Astrocyte of the spinal cord (primary cell): ENCODE results near the gene KDELR3.
A peak's percentile ranks its signal among the peaks of the same experiment; 100 is the strongest.

Experiments
- DNase-seq: peaks from one replicate; pipeline ENCODE4 v3.0.0; 2011; ENCODE audit warnings: low read depth, low spot score
- H3K4me3 ChIP-seq: 2 replicates; pipeline ENCODE4 v1.5.1; 2011; ENCODE audit warnings: low read depth, mild to moderate bottlenecking, low read length, moderate library complexity
- CTCF ChIP-seq: IDR thresholded peaks from 2 replicates; pipeline ENCODE4 v1.5.1; 2012; ENCODE audit warnings: low read depth, mild to moderate bottlenecking, low read length, inconsistent platforms
- in situ Hi-C: cut with HindIII; loops from 2 replicates; pipeline ENCODE4 v1.10.0; 2017; ENCODE audit warnings: low sequenced_read_pairs

KDELR3 gene

GRCh38 chr22:38467904-38468442, at the start of gene KDELR3:
TSS of gene KDELR3 (plus strand) at chr22:38468096. CDS start at chr22:38468234, 138 bp downstream.
- peak; percentile 55 for DNase-seq
- in situ Hi-C loops = no loop called here
- peak within 1 kb of the TSS; percentile 88 for H3K4me3 ChIP-seq
- no peak for TF ChIP-seq CTCF

- H3K4me3 ChIP-seq = no peak overlapping the region
- no peak for DNase-seq
- no peak for TF ChIP-seq CTCF
- in situ Hi-C loops = no loop called here
These were observed 49.3 kb upstream of the KDELR3 start for GRCh38 chr22:38418589-38418988.

GRCh38 chr22:38419121-38419857, 48.6 kb upstream of the KDELR3 start:
- in situ Hi-C loops = no loop called here
- no peak for TF ChIP-seq CTCF
- H3K4me3 ChIP-seq = no peak overlapping the region
- no peak for DNase-seq

GRCh38 chr22:38419858-38420160, 48.1 kb upstream of the KDELR3 start:
- H3K4me3 ChIP-seq = no peak overlapping the region
- in situ Hi-C loops = no loop called here
- DNase-seq = no peak
- no peak for TF ChIP-seq CTCF

GRCh38 chr22:38420734-38421133, 47.2 kb upstream of the KDELR3 start:
- DNase-seq = no peak
- H3K4me3 ChIP-seq = no peak overlapping the region
- in situ Hi-C loops = no loop called here
- TF ChIP-seq CTCF = no peak

- in situ Hi-C loops = no loop called here
- DNase-seq = no peak
- no peak overlapping the region for H3K4me3 ChIP-seq
- no peak for TF ChIP-seq CTCF
These were observed 45.0 kb upstream of the KDELR3 start for GRCh38 chr22:38422611-38423511.
